ENCODE measurements around the gene COLEC11. TPM values are rescaled to one million over a fixed set of nuclear protein-coding genes. Genes with fewer than 3 reads are reported as not detected.
"Not testable (repeated sequence)": the region's sequence is repeated elsewhere in the genome, so short reads cannot be mapped to it uniquely, and the experiment has no call there.

COLEC11 gene
- total and polyA plus RNA-seq, 2 experiments from 2014 or later: 21.5 to 22.6 TPM

- no peaks in the 10 kb centered on the region for H3K27me3 ChIP-seq
- no peaks in the 10 kb centered on the region for H4K20me1 ChIP-seq (ENCODE audit: insufficient read depth, poor library complexity, severe bottlenecking)
- no peak overlapping the region for H2AFZ ChIP-seq
- H3K36me3 ChIP-seq (replicated peaks; ENCODE audit: insufficient read depth, low read depth): no peaks in the 10 kb centered on the region
- no peaks in the 10 kb centered on the region for H3K9me3 ChIP-seq (ENCODE audit: low read depth)
- no peaks in the 10 kb centered on the region for H3K4me1 ChIP-seq (ENCODE audit: insufficient read depth)
- no peak overlapping the region for H3K4me3 ChIP-seq
- 71% methylated on average over 11 of the region's 11 CpGs for WGBS (ENCODE audit: low lambda C conversion rate, missing lambda C conversion rate)
- H3K9me2 ChIP-seq (replicated peaks; ENCODE audit: insufficient read depth): no peaks in the 10 kb centered on the region
- H3K27ac ChIP-seq: no peak overlapping the region
- DNase-seq (ENCODE audit: low spot score): no peak
- no peaks in the 10 kb centered on the region for H3K79me2 ChIP-seq
- TF ChIP-seq EZH2phosphoT487 (IDR thresholded peaks at IDR 0.05; ENCODE audit: low read depth, severe bottlenecking, unreplicated experiment): no peak
- TF ChIP-seq EZH2 (IDR thresholded peaks at IDR 0.05; ENCODE audit: borderline replicate concordance): no peak
- TF ChIP-seq CTCF (IDR thresholded peaks at IDR 0.05; ENCODE audit: poor library complexity): no peak
- no peak overlapping the region for H3K4me2 ChIP-seq
Measured at GRCh38 chr2:3611589-3611988, 16.7 kb downstream of the COLEC11 start.

GRCh38 chr2:3612639-3613523 lies 18.0 kb downstream of the COLEC11 start:
- Histone ChIP-seq H3K4me1 (ENCODE audit: insufficient read depth) (no peaks in the 10 kb centered on the region), H4K20me1 (ENCODE audit: insufficient read depth, poor library complexity, severe bottlenecking) (no peaks in the 10 kb centered on the region), H2AFZ (no peak overlapping the region), H3K27me3 (no peaks in the 10 kb centered on the region), H3K27ac (no peak overlapping the region), H3K4me2 (no peak overlapping the region), H3K9me2 (replicated peaks; ENCODE audit: insufficient read depth) (no peaks in the 10 kb centered on the region), H3K4me3 (no peak overlapping the region), H3K79me2 (no peaks in the 10 kb centered on the region), H3K36me3 (replicated peaks; ENCODE audit: insufficient read depth, low read depth) (no peaks in the 10 kb centered on the region), H3K9me3 (ENCODE audit: low read depth) (no peaks in the 10 kb centered on the region)
- DNase-seq (ENCODE audit: low spot score): no peak
- WGBS (ENCODE audit: low lambda C conversion rate, missing lambda C conversion rate): 92% methylated on average over 29 of the region's 29 CpGs
- TF ChIP-seq CTCF (IDR thresholded peaks at IDR 0.05; ENCODE audit: poor library complexity) (no peak), EZH2 (IDR thresholded peaks at IDR 0.05; ENCODE audit: borderline replicate concordance) (no peak), EZH2phosphoT487 (IDR thresholded peaks at IDR 0.05; ENCODE audit: low read depth, severe bottlenecking, unreplicated experiment) (no peak)

GRCh38 chr2:3613524-3613905 lies 18.6 kb downstream of the COLEC11 start:
- no peak for TF ChIP-seq EZH2phosphoT487 (IDR thresholded peaks at IDR 0.05; ENCODE audit: low read depth, severe bottlenecking, unreplicated experiment)
- no peak for TF ChIP-seq CTCF (IDR thresholded peaks at IDR 0.05; ENCODE audit: poor library complexity)
- no peak for TF ChIP-seq EZH2 (IDR thresholded peaks at IDR 0.05; ENCODE audit: borderline replicate concordance)
- no peak for DNase-seq (ENCODE audit: low spot score)
- 94% methylated on average over 12 of the region's 12 CpGs for WGBS (ENCODE audit: low lambda C conversion rate, missing lambda C conversion rate)
- Histone ChIP-seq H3K4me1 (ENCODE audit: insufficient read depth) (no peaks in the 10 kb centered on the region), H3K4me2 (no peak overlapping the region), H3K79me2 (no peaks in the 10 kb centered on the region), H2AFZ (no peak overlapping the region), H3K4me3 (no peak overlapping the region), H3K9me3 (ENCODE audit: low read depth) (no peaks in the 10 kb centered on the region), H3K36me3 (replicated peaks; ENCODE audit: insufficient read depth, low read depth) (no peaks in the 10 kb centered on the region), H4K20me1 (ENCODE audit: insufficient read depth, poor library complexity, severe bottlenecking) (no peaks in the 10 kb centered on the region), H3K27ac (no peak overlapping the region), H3K27me3 (no peaks in the 10 kb centered on the region), H3K9me2 (replicated peaks; ENCODE audit: insufficient read depth) (no peaks in the 10 kb centered on the region)

DNA sequence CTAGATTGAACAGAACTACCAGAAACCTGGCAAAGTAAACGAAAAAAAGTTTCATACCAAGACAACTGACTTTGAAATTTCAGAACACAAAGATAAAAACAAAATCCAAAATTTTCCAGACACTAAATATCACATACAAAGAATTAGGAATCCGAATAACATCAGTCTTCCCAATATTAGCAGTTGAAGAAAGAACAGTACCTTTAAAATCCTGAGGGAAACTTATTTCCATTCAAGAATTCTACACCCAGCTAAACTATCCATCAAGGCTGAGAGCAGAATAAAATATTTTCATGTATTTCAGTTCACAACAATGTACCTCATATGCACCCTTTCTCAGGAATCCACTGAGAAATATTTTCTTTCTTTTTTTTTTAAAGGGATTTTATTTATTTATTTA lies 19.8 kb downstream of the COLEC11 start:
- H3K27ac ChIP-seq; H3K4me3 ChIP-seq; DNase-seq (ENCODE audit: low spot score); H3K9me3 ChIP-seq (ENCODE audit: low read depth); H3K36me3 ChIP-seq (replicated peaks; ENCODE audit: insufficient read depth, low read depth); H3K4me1 ChIP-seq (ENCODE audit: insufficient read depth); H3K79me2 ChIP-seq; H4K20me1 ChIP-seq (ENCODE audit: insufficient read depth, poor library complexity, severe bottlenecking); H3K9me2 ChIP-seq (replicated peaks; ENCODE audit: insufficient read depth); H2AFZ ChIP-seq; H3K4me2 ChIP-seq; H3K27me3 ChIP-seq: not testable (repeated sequence)
- 84% methylated on average over 2 of the region's 2 CpGs for WGBS (ENCODE audit: low lambda C conversion rate, missing lambda C conversion rate)

- 98% methylated on average over 6 of the region's 46 CpGs for WGBS (ENCODE audit: low lambda C conversion rate, missing lambda C conversion rate)
- H3K36me3 ChIP-seq (replicated peaks; ENCODE audit: insufficient read depth, low read depth); H3K27ac ChIP-seq; H3K4me1 ChIP-seq (ENCODE audit: insufficient read depth); H3K9me2 ChIP-seq (replicated peaks; ENCODE audit: insufficient read depth); H3K4me2 ChIP-seq; H3K9me3 ChIP-seq (ENCODE audit: low read depth); H2AFZ ChIP-seq; H3K79me2 ChIP-seq; H4K20me1 ChIP-seq (ENCODE audit: insufficient read depth, poor library complexity, severe bottlenecking); H3K4me3 ChIP-seq; DNase-seq (ENCODE audit: low spot score); H3K27me3 ChIP-seq: not testable (repeated sequence)
Measured at GRCh38 chr2:3615541-3616200, 20.8 kb downstream of the COLEC11 start.

Measured in hepatocyte (in vitro differentiated cells).